Stimulated activated CD4-positive, alpha-beta T cell treated with anti-CD3 and anti-CD28 coated beads, Interleukin-1b, Interleukin-23, amount 100 ng/mL, for 4 hours (primary cell): ENCODE results near the gene HECTD2.
"Not testable (repeated sequence)": the region's sequence is repeated elsewhere in the genome, so short reads cannot be mapped to it uniquely, and the experiment has no call there.

Experiments used
- DNase-seq, 2 donors: peaks; one replicate each; pipeline ENCODE4 v3.0.0-alpha.2; 2020; ENCODE audit warnings: low read depth in 2 of 2

The HECTD2 gene

GRCh38 chr10:91537614-91538383 lies 127.7 kb downstream of the HECTD2 start:
- no peak for DNase-seq

- no peak for DNase-seq
Measured at GRCh38 chr10:91539930-91540329, 129.8 kb downstream of the HECTD2 start.

DNA sequence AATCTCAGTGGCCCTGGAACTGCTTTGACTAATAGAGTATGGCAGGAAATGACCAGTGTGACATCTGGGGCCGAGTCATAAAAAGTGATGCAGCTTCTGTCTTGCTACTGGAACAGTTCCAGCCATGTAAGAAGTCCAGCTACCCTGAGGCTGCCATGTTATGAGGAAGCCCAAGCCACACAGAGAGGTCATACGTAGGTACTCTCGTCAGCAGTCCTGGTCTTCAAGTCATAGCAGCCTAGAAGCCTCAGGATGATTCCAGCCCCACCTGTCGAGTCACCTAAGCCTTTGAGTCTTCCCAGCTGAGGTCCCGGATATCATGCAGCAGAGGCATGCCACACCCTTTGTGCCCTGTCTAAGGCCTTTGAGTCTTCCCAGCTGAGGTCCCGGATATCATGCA lies 130.6 kb downstream of the HECTD2 start:
- DNase-seq = no peak

DNA sequence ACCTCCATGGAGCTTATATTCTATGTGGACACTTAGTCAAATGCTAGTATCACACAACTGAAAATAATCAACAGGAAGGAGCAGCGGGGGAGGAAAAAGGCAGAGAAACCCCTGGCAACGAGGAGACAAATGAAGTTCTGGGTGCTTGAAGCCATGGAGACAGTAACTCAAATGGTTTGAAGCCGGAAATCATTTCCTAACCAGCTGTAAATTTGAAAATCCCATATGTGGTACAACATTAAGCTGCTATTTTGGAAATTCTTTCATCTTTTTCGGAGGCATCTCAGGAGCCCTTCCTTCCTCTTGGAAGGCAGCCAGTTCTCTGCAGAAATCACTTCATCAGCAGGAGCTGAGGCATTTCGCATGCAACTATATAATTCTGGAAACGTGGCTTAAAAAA lies 131.3 kb downstream of the HECTD2 start:
- no peak for DNase-seq

GRCh38 chr10:91545384-91545783 lies 135.2 kb downstream of the HECTD2 start:
- no peak for DNase-seq

- DNase-seq = no peak
Measured at GRCh38 chr10:91545838-91546237, 135.7 kb downstream of the HECTD2 start.

GRCh38 chr10:91549262-91549661 lies 139.1 kb downstream of the HECTD2 start:
- DNase-seq = no peak

DNA sequence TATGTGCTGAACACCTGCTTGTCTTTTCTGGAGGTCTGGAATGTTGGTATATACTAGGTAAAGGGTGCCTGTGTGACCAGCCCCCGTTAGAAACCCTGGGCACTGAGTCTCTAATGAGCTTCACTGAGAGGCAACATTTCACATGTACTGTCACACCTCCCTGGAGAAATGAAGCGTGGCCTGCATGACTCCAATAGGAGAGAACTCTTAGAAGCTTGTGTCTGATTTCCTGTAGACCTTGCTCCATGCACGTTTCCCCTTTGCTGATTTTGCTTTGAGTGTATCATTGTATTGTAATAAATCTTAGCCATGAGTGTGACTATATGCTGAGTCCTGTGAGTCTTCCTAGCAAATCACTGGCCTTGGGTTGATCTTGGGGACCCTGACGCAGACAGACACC lies 139.9 kb downstream of the HECTD2 start:
- no peak for DNase-seq

- DNase-seq = no peak
Measured at GRCh38 chr10:91551856-91552255, 141.7 kb downstream of the HECTD2 start.

DNA sequence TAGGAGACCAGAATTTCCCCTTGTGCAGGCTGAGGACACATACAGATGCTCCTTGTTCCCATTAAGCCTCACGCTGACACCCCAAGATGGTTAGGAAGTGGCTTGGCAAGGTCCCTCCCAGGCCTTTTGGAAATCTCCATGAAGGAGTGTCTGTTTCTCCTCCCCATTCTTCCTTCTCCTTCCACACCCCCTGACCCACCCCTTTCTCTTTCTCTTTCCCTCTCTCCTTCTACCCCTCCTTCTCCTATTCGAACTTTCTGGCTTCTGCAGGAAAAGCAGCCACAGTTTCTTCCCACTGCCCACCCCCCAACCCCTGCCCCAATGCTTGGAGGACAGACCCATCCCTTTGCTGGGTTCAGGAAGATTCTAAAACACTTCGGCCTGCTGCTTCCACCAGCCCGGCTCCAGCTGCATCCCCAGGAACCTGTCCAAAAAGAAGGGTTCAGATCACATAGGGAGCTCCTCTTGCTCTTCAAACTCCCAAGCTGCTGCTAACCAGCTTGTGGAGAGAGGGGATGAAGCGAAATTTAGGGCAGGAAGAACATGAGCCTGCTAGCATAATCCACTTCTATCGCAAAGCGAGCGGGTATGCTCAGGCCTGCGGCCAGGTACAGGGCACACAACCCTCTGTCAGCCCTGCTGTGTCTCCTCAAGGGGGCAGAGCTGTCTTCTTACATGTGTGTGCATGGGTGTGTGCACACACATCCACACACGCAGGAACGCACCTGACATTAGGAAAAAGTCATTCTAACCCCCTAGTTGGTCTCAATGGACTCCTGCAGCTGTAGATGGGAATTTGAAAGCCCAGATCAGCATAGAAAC lies 142.3 kb downstream of the HECTD2 start:
- DNase-seq = no peak

- no peak for DNase-seq
Measured at GRCh38 chr10:91555455-91555854, 145.3 kb downstream of the HECTD2 start.

DNA sequence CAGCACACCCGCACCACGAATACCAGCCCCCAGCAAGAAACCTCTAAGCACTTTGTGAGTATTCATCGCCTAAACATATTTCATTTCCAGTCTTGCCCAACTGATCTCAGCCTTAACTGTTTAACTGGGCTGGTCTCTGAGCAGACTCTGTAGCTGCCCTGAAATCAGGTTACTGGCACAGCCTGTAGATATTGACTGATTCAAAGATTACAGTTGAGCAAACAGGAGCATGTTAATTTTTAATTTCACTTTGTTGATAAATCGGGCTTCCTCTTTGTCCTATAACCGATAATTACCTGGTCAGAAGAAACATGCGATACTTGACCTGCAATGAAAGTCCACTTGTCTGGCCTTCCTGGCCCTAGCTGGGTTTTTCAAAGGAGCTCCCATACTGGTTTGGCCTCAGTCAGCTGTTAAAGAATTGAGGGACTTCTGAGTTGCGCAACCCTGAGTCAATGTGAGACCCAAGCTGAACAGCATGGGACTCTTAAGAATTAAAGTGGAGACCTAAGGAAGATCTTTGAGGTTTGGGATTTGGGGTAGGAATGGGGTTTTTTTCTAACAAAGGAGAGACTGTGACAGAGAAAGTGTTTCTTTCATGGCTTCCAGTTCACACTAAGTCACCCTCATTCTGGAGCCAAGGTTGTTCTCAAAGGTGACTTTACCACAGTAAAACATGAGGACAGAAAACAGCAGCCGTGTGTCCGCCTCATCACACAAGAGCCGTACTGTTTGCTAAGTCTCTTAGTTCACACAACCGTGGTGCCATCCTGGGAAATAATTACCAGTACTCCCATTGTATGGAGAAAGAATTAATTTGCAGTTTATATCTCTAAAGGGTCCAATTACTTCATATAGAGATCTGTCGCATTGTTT lies 146.8 kb downstream of the HECTD2 start:
- DNase-seq = no peak

GRCh38 chr10:91557651-91558111 lies 147.5 kb downstream of the HECTD2 start:
- no peak for DNase-seq

DNA sequence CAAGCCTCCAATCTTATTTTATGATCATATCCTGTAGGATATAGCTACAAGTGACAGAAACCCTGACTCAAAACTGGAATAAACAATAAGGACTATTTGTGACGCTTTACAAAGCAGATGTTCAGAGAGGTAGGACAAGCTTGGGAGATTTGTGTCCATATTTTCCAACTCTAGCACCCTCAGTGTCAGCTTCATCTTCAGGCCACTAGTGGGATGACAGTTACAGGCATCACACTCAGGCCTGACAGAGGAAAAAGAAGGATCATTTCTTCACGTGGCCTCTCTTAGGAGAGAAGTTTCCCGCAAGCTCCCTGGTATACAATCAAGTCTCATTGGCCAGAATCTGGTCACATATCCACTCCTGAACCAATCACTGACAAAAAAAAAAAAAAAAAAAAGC lies 148.3 kb downstream of the HECTD2 start:
- DNase-seq = no peak

DNA sequence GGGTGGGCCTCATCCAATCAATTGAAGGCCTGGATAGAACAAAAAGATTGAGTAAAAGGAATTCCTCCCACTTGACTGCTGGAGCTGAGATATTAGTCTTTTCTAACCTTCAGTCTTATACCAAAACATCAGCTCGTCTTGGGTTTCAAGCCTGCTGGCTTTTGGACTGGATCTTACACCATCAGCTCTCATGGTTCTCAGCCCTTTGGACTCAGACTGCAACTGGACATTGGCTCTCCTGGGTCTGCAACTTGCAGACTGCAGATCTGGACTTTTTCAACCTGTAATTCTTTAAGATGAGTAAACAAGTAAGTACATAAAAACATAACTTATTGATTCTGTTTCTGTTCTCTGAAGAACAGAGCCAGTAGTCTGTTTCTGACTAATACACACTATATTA lies 149.0 kb downstream of the HECTD2 start:
- no peak for DNase-seq

- no peak for DNase-seq
Measured at GRCh38 chr10:91559750-91560149, 149.6 kb downstream of the HECTD2 start.

- not testable (repeated sequence) for DNase-seq
Measured at GRCh38 chr10:91560827-91561226, 150.7 kb downstream of the HECTD2 start.

DNA sequence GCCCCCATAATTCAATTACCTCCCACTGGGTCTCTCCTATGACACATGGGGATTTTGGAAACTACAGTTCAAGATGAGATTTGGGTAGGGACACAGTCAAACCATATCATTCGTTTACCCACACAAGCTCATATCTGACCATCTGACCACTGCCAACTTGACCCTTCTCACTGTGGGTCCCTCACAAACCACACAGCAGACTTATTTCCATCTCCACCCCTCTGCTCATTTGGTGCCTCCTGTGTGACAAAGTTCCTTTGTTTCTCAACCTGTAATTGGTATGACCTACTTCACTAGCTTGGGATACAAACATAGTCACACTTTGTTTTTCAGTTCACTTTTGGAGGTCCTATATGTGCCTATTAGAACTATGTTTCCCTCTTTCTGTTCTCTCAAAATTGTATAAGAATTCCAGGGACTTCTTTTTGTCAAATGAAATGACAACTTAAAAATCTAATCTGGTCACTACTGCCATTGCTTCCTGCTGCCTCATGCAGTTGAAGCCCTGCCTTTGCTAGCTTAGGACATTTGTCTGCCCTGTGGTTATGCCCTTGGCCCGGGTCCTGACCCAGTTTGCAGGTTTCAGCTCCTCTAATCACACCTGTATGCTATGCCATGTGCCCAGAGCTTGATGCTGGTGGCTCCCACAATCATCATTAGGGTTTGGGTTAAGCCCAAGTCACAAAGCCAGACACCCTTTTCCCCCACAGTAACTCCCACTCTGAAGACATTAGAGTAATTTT lies 152.9 kb downstream of the HECTD2 start:
- DNase-seq = no peak

DNA sequence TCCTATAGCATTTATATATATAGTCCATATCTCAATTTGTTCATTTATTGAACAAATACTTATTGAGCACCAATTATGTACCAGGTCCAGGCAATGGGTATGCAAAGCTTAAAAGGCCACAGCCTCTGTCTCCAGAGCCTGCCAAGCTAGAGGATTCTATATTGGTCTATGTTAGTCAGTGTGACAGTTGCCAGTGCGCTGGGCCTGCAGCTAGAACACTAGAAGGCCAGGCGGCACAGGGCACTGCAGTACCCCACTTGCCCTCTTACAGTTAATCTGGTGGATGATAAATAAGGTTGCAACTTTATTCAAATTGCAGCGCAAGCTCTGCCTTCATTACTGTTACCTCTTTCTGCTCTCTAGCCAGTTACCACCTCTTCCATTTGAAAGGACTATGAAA lies 153.9 kb downstream of the HECTD2 start:
- DNase-seq = no peak
